HepG2 (cell line): ENCODE results near the gene TXNDC11. TPM values are rescaled to one million over a fixed set of nuclear protein-coding genes. Genes with fewer than 3 reads are reported as not detected.

Source experiments
- ELF4 ChIP-seq: sonication (generic); formaldehyde crosslinking; IDR thresholded peaks from 2 replicates; pipeline ENCODE4 v1.5.0; 2020; ENCODE audit warnings: missing genetic modification reagents, mild to moderate bottlenecking, moderate library complexity, borderline replicate concordance
- FOXA3 ChIP-seq: IDR thresholded peaks from 2 replicates; pipeline ENCODE4 v1.6.1; 2016; ENCODE audit warnings: missing genetic modification reagents, missing compliant biosample characterization
- FOXJ3 ChIP-seq: sonication (generic); formaldehyde crosslinking; IDR thresholded peaks from 2 replicates; pipeline ENCODE4 v1.4.0; 2020; ENCODE audit warnings: missing genetic modification reagents, mild to moderate bottlenecking, borderline replicate concordance
- FOXM1 ChIP-seq: sonication (generic); formaldehyde crosslinking; IDR thresholded peaks from 2 replicates; pipeline ENCODE4 v1.5.0; 2020; ENCODE audit warnings: missing genetic modification reagents
- HNRNPL ChIP-seq: fragments of 200-400 bp; formaldehyde crosslinking; IDR thresholded peaks from 2 replicates; pipeline ENCODE4 v1.6.1; 2017; ENCODE audit warnings: mild to moderate bottlenecking, low read depth, low read length
- IKZF4 ChIP-seq: sonication (generic); formaldehyde crosslinking; IDR thresholded peaks from 2 replicates; pipeline ENCODE4 v1.5.1; 2020; ENCODE audit warnings: borderline replicate concordance, mild to moderate bottlenecking, low read depth, missing genetic modification reagents; ENCODE audit errors: not compliant biosample characterization
- KDM5B ChIP-seq: sonication (generic); formaldehyde crosslinking; IDR thresholded peaks from 2 replicates; pipeline ENCODE4 v1.4.0; 2020; ENCODE audit warnings: missing genetic modification reagents, mild to moderate bottlenecking, borderline replicate concordance
- KLF6 ChIP-seq: IDR thresholded peaks from 2 replicates; pipeline ENCODE4 v1.8.0; 2016; ENCODE audit warnings: missing biosample characterization, missing genetic modification reagents
- MED1 ChIP-seq: sonication (generic); formaldehyde crosslinking; IDR thresholded peaks from 2 replicates; pipeline ENCODE4 v1.4.0; 2020; ENCODE audit warnings: missing genetic modification reagents
- RARA ChIP-seq: IDR thresholded peaks from 2 replicates; pipeline ENCODE4 v1.6.1; 2016; ENCODE audit warnings: missing genetic modification reagents, missing compliant biosample characterization
- RXRA ChIP-seq: sonication (generic); formaldehyde crosslinking; IDR thresholded peaks from 2 replicates; pipeline ENCODE4 v1.5.1; 2020; ENCODE audit warnings: missing genetic modification reagents
- SMAD9 ChIP-seq: sonication (generic); formaldehyde crosslinking; IDR thresholded peaks from 2 replicates; pipeline ENCODE4 v1.5.1; 2020; ENCODE audit warnings: mild to moderate bottlenecking, missing genetic modification reagents
- SP1 ChIP-seq, 2 experiments: fragments of 450-650 bp in 1 of 2; sonication (generic) in 1 of 2; formaldehyde crosslinking in 1 of 2; IDR thresholded peaks; 2 replicates each; pipeline versions ENCODE4 v1.4.0 to v1.6.1; 2016 to 2020; ENCODE audit warnings: missing genetic modification reagents in 1 of 2
- TAF1 ChIP-seq: sonication (generic); formaldehyde crosslinking; IDR thresholded peaks from 2 replicates; pipeline ENCODE4 v1.4.0; 2020; ENCODE audit warnings: missing genetic modification reagents
- ZBTB14 ChIP-seq: sonication (generic); formaldehyde crosslinking; IDR thresholded peaks from 2 replicates; pipeline ENCODE4 v1.4.0; 2020; ENCODE audit warnings: missing genetic modification reagents
- ZBTB7A ChIP-seq: sonication (generic); formaldehyde crosslinking; IDR thresholded peaks from 2 replicates; pipeline ENCODE4 v1.8.0; 2022; ENCODE audit warnings: mild to moderate bottlenecking, missing genetic modification reagents
- ZNF30 ChIP-seq: sonication (generic); formaldehyde crosslinking; IDR thresholded peaks from 2 replicates; pipeline ENCODE4 v1.5.0; 2020; ENCODE audit warnings: mild to moderate bottlenecking, missing genetic modification reagents
- ZNF558 ChIP-seq: sonication (generic); formaldehyde crosslinking; IDR thresholded peaks from 2 replicates; pipeline ENCODE4 v1.9.0; 2022; ENCODE audit warnings: mild to moderate bottlenecking, missing genetic modification reagents, borderline replicate concordance
- ZNF563 ChIP-seq: sonication (generic); formaldehyde crosslinking; IDR thresholded peaks from 2 replicates; pipeline ENCODE4 v1.8.0; 2022; ENCODE audit warnings: mild to moderate bottlenecking, moderate library complexity, missing genetic modification reagents
- ZNF589 ChIP-seq: sonication (generic); formaldehyde crosslinking; conservative IDR thresholded peaks from 2 replicates; pipeline ENCODE4 v1.8.0; 2022; ENCODE audit warnings: mild to moderate bottlenecking, moderate library complexity, missing genetic modification reagents
- ZNF644 ChIP-seq: IDR thresholded peaks from 2 replicates; pipeline ENCODE4 v1.6.1; 2016; ENCODE audit warnings: low read depth
- ZNF768 ChIP-seq: sonication (generic); formaldehyde crosslinking; IDR thresholded peaks from 2 replicates; pipeline ENCODE4 v1.4.0; 2020; ENCODE audit warnings: missing genetic modification reagents
- polyA plus RNA-seq, 8 experiments: library from polyadenylated mRNA; depleted of rRNA in 3 of 8; stranded (reverse) in 7 of 8; unstranded in 1 of 8; fragments of >200 nt; fragmentation: Illumina TruSeq in 4 of 8; extraction: Trizol in 4 of 8; gene quantifications; 2 replicates each; pipeline versions ENCODE4 v1.2.1 to v1.2.3, GENCODE V29; 2011 to 2016; ENCODE audit warnings: low read depth in 4 of 8, missing spikeins in 1 of 8, mixed read lengths in 1 of 8; ENCODE audit not compliant: insufficient read depth in 1 of 8
- total RNA-seq, 5 experiments: library from RNA; depleted of rRNA; stranded (reverse); fragments of >200 nt; fragmentation: Illumina TruSeq; extraction: Trizol; gene quantifications; 2 replicates each; pipeline ENCODE4 v1.2.3, GENCODE V29; 2016; ENCODE audit warnings: low read depth in 1 of 5
- TF ChIP-seq, protein P1 (sequence below): sonication (generic); formaldehyde crosslinking; IDR thresholded peaks from 2 replicates; pipeline ENCODE4 v1.4.0; 2020; ENCODE audit warnings: missing genetic modification reagents
- TF ChIP-seq, protein P2 (sequence below): IDR thresholded peaks from 2 replicates; pipeline ENCODE4 v1.6.1; 2018; ENCODE audit warnings: missing genetic modification reagents

Gene TXNDC11
- total and polyA plus RNA-seq, 2 of the 13 experiments (the other 11 are each of a cell fraction or from before 2014, with no cell fraction given): 74.9 to 123 TPM

GRCh38 chr16:11783319-11784037 is 40.8 kb upstream of the TXNDC11 start (continued):
- TF ChIP-seq IKZF4 (CRISPR knock-in tag) (no peak), ZNF589 (CRISPR knock-in tag) (no peak), TAF1 (CRISPR knock-in tag) (no peak), ZNF644 (no peak), ZNF563 (CRISPR knock-in tag) (no peak), MED1 (CRISPR knock-in tag) (peak; percentile 51; the same call in 1 of the 2 replicates), SMAD9 (0 out of 2 replicates have a peak, but pooled peaks have one; percentile 9), HNRNPL (no peak), ZNF30 (CRISPR knock-in tag) (no peak), ZBTB7A (CRISPR knock-in tag) (no peak), ZNF768 (CRISPR knock-in tag) (no peak), FOXJ3 (no peak), SP1 (IDR thresholded peaks at IDR 0.05) (no peak), SP1 (CRISPR knock-in tag; IDR thresholded peaks at IDR 0.05) (0 out of 2 replicates have a peak, but pooled peaks have one; percentile 10), RARA (CRISPR knock-in tag) (no peak), KDM5B (CRISPR knock-in tag) (no peak), FOXA3 (CRISPR knock-in tag) (0 out of 2 replicates have a peak, but pooled peaks have one; percentile 5), ZBTB14 (CRISPR knock-in tag) (no peak), FOXM1 (CRISPR knock-in tag) (no peak), RXRA (CRISPR knock-in tag) (no peak), ELF4 (no peak), KLF6 (CRISPR knock-in tag) (no peak), ZNF558 (CRISPR knock-in tag) (no peak)
- TF ChIP-seq, protein P1, sequence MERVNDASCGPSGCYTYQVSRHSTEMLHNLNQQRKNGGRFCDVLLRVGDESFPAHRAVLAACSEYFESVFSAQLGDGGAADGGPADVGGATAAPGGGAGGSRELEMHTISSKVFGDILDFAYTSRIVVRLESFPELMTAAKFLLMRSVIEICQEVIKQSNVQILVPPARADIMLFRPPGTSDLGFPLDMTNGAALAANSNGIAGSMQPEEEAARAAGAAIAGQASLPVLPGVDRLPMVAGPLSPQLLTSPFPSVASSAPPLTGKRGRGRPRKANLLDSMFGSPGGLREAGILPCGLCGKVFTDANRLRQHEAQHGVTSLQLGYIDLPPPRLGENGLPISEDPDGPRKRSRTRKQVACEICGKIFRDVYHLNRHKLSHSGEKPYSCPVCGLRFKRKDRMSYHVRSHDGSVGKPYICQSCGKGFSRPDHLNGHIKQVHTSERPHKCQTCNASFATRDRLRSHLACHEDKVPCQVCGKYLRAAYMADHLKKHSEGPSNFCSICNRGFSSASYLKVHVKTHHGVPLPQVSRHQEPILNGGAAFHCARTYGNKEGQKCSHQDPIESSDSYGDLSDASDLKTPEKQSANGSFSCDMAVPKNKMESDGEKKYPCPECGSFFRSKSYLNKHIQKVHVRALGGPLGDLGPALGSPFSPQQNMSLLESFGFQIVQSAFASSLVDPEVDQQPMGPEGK: peak; percentile 18; the same call in 1 of the 2 replicates
- TF ChIP-seq, protein P2, sequence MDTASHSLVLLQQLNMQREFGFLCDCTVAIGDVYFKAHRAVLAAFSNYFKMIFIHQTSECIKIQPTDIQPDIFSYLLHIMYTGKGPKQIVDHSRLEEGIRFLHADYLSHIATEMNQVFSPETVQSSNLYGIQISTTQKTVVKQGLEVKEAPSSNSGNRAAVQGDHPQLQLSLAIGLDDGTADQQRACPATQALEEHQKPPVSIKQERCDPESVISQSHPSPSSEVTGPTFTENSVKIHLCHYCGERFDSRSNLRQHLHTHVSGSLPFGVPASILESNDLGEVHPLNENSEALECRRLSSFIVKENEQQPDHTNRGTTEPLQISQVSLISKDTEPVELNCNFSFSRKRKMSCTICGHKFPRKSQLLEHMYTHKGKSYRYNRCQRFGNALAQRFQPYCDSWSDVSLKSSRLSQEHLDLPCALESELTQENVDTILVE (CRISPR knock-in tag): peak; percentile 26; the same call in 1 of the 2 replicates
